ENCODE data around the gene GCLM. TPM values are rescaled to one million over a fixed set of nuclear protein-coding genes. Genes with fewer than 3 reads are reported as not detected.

The GCLM gene
- total and polyA plus RNA-seq, 2 donors (not counting 1 experiment from before 2014, with no cell fraction given): 1.7 to 10.7 TPM

GRCh38 chr1:93839307-93839706, 69.9 kb downstream of the GCLM start:
- WGBS (ENCODE audit: insufficient coverage): 50% methylated on average over 1 of the region's 1 CpG
- Mint-ChIP-seq H3K27ac (no peak overlapping the region), H3K4me3 (no peak overlapping the region), H3K27me3 (no peaks in the 10 kb centered on the region), H3K9me3 (ENCODE audit: insufficient read depth) (peaks cover under 1% of the 10 kb centered on the region), H3K4me1 (peaks cover 2% of the 10 kb centered on the region)
- Histone ChIP-seq H3K4me3 (ENCODE audit: control extremely low read depth in 1 of 5, extremely low read depth in 1 of 5, insufficient read depth in 1 of 5, low read depth in 2 of 5, low read length in 4 of 5) (no peak overlapping the region), H3K4me1 (ENCODE audit: control insufficient read depth in 2 of 2, insufficient read depth in 2 of 2, low read length in 2 of 2) (peaks cover 0 to 4% of the 10 kb centered on the region in 2 donors), H3K4me2 (replicated peaks; ENCODE audit: low read depth, low read length, poor library complexity, severe bottlenecking) (no peak overlapping the region), H3K9me3 (ENCODE audit: control extremely low read depth in 1 of 3, control insufficient read depth in 2 of 3, insufficient read depth in 1 of 3, low read length in 2 of 3) (no peaks in the 10 kb centered on the region), H2AFZ (ENCODE audit: insufficient read depth, low read depth, low read length, poor library complexity, severe bottlenecking) (no peak overlapping the region), H3K27ac (ENCODE audit: low read length in 2 of 2) (no peak overlapping the region), H3K9ac (ENCODE audit: low read length) (no peak overlapping the region), H3K27me3 (replicated peaks in 1 of 4; ENCODE audit: control extremely low read depth in 1 of 4, control insufficient read depth in 3 of 4, insufficient read depth in 4 of 4, low read length in 3 of 4) (no peaks in the 10 kb centered on the region), H3K79me2 (ENCODE audit: control insufficient read depth, insufficient read depth, low read length) (no peaks in the 10 kb centered on the region), H3K36me3 (replicated peaks in 1 of 2; ENCODE audit: control extremely low read depth in 1 of 2, control insufficient read depth in 1 of 2, extremely low read depth in 1 of 2, insufficient read depth in 2 of 2, low read length in 1 of 2) (no peaks in the 10 kb centered on the region), H4K20me1 (ENCODE audit: control insufficient read depth, insufficient read depth, low read length, poor library complexity, severe bottlenecking) (no peaks in the 10 kb centered on the region)
- no peak for ATAC-seq (ENCODE audit: low read depth)
- DNase-seq: no peak
- ChIA-PET POLR2A (no interaction called here), CTCF (interaction anchor here (0.7 to 1.0 kb wide), 2 partner anchors 21 to 107 kb away, joined by 3 read pairs; no protein-coding TSS in a partner anchor)
- TF ChIP-seq CTCF (IDR thresholded peaks at IDR 0.05) (no peak), EZH2 (IDR thresholded peaks at IDR 0.05; ENCODE audit: borderline replicate concordance, insufficient read depth, low read depth, low read length, poor library complexity, severe bottlenecking) (no peak)
- intact Hi-C loops (cut with micrococcal nuclease): no loop called here

GRCh38 chr1:93837961-93838360, 71.3 kb downstream of the GCLM start:
- no peak for TF ChIP-seq CTCF (IDR thresholded peaks at IDR 0.05)
- TF ChIP-seq EZH2 (IDR thresholded peaks at IDR 0.05; ENCODE audit: borderline replicate concordance, insufficient read depth, low read depth, low read length, poor library complexity, severe bottlenecking): no peak
- ChIA-PET POLR2A (no interaction called here), CTCF (interaction anchor here (0.9 kb wide), 1 partner anchor 21 kb away, joined by 3 read pairs; no protein-coding TSS in a partner anchor)
- Mint-ChIP-seq H3K27me3 (no peaks in the 10 kb centered on the region), H3K9me3 (ENCODE audit: insufficient read depth) (peaks cover 6% of the 10 kb centered on the region), H3K4me1 (no peaks in the 10 kb centered on the region), H3K4me3 (no peak overlapping the region), H3K27ac (no peak overlapping the region)
- Histone ChIP-seq H3K79me2 (ENCODE audit: control insufficient read depth, insufficient read depth, low read length) (no peaks in the 10 kb centered on the region), H2AFZ (ENCODE audit: insufficient read depth, low read depth, low read length, poor library complexity, severe bottlenecking) (no peak overlapping the region), H3K27ac (ENCODE audit: low read length in 2 of 2) (no peak overlapping the region), H4K20me1 (ENCODE audit: control insufficient read depth, insufficient read depth, low read length, poor library complexity, severe bottlenecking) (no peaks in the 10 kb centered on the region), H3K27me3 (replicated peaks in 1 of 4; ENCODE audit: control extremely low read depth in 1 of 4, control insufficient read depth in 3 of 4, insufficient read depth in 4 of 4, low read length in 3 of 4) (no peaks in the 10 kb centered on the region), H3K4me1 (ENCODE audit: control insufficient read depth in 2 of 2, insufficient read depth in 2 of 2, low read length in 2 of 2) (no peaks in the 10 kb centered on the region), H3K4me2 (replicated peaks; ENCODE audit: low read depth, low read length, poor library complexity, severe bottlenecking) (no peak overlapping the region), H3K36me3 (replicated peaks in 1 of 2; ENCODE audit: control extremely low read depth in 1 of 2, control insufficient read depth in 1 of 2, extremely low read depth in 1 of 2, insufficient read depth in 2 of 2, low read length in 1 of 2) (no peaks in the 10 kb centered on the region), H3K9me3 (ENCODE audit: control extremely low read depth in 1 of 3, control insufficient read depth in 2 of 3, insufficient read depth in 1 of 3, low read length in 2 of 3) (peaks cover 0 to 5% (median 4%) of the 10 kb centered on the region in 3 donors), H3K4me3 (ENCODE audit: control extremely low read depth in 1 of 5, extremely low read depth in 1 of 5, insufficient read depth in 1 of 5, low read depth in 2 of 5, low read length in 4 of 5) (no peak overlapping the region), H3K9ac (ENCODE audit: low read length) (no peak overlapping the region)
- ATAC-seq (ENCODE audit: low read depth) (no peak), DNase-seq (no peak)
- intact Hi-C loops (cut with micrococcal nuclease): no loop called here
- 100% methylated on average over 2 of the region's 3 CpGs for WGBS (ENCODE audit: insufficient coverage)

Small RNA genes lying within 50 kb of the gene (small RNA-seq; reads per million reads assigned to genes)
- gene AL117351.2 (ENCODE audit: insufficient read length, low read depth, low replicate concordance) (not detected), gene MIR760 (ENCODE audit: insufficient read length, low read depth, low replicate concordance) (not detected)

Other genes with a start within 250 kb of the GCLM start
- gene BCAR3, start 227.6 kb downstream of the GCLM start, total RNA-seq: 10.6 and 13.0 TPM in 2 replicates
- 3.0 and 6.7 TPM in 2 replicates for gene BCAR3, start 227.6 kb downstream of the GCLM start, polyA plus RNA-seq
- 58.3 and 62.1 TPM in 2 replicates for gene DNTTIP2, start 30.2 kb downstream of the GCLM start, total RNA-seq
- 13.6 and 28.7 TPM in 2 replicates for gene DNTTIP2, start 30.2 kb downstream of the GCLM start, polyA plus RNA-seq
- not detected in 2 replicates for gene ABCA4, start 211.7 kb upstream of the GCLM start, total RNA-seq
- gene ABCA4, start 211.7 kb upstream of the GCLM start, polyA plus RNA-seq: not detected in 2 replicates